Gastrocnemius medialis (tissue), 4 donors: Measurements from ENCODE around the gene TTC28. TPM values are rescaled to one million over a fixed set of nuclear protein-coding genes. Genes with fewer than 3 reads are reported as not detected.
A peak's percentile ranks its signal among the peaks of the same experiment; 100 is the strongest.
"Not testable (repeated sequence)": the region's sequence is repeated elsewhere in the genome, so short reads cannot be mapped to it uniquely, and the experiment has no call there.

Source experiments
- ATAC-seq, 2 donors: fragments of 150-250 bp; one replicate each; pipeline ENCODE4 v1.9.1; 2016
- DNase-seq, 2 donors: peaks; one replicate each; pipeline ENCODE4 v3.0.0-alpha.2; 2019
- H3K27ac ChIP-seq, 4 donors: fragments of 200-600 bp; sonication (generic); 1 replicate in 1 of 4; 2 replicates in 3 of 4; pipeline ENCODE4 v1.5.1; 2016 to 2018; ENCODE audit warnings: mild to moderate bottlenecking in 2 of 4, moderate library complexity in 1 of 4
- H3K27me3 ChIP-seq, 3 donors: fragments of 200-600 bp; sonication (generic) in 2 of 3; 1 replicate in 1 of 3; 2 replicates in 2 of 3; pipeline versions ENCODE4 v1.5.1 to v1.6.0; 2016 to 2019; ENCODE audit warnings: mild to moderate bottlenecking in 1 of 3, moderate library complexity in 1 of 3
- H3K36me3 ChIP-seq, 2 donors: fragments of 200-600 bp; sonication (generic) in 1 of 2; one replicate each; pipeline ENCODE4 v1.5.1; 2017 to 2018
- H3K4me1 ChIP-seq, 2 donors: fragments of 200-600 bp; sonication (generic) in 1 of 2; one replicate each; pipeline ENCODE4 v1.5.1; 2016 to 2017; ENCODE audit warnings: mild to moderate bottlenecking in 2 of 2
- H3K4me3 ChIP-seq, 4 donors: fragments of 200-600 bp; sonication (generic) in 3 of 4; 1 replicate in 1 of 4; 2 replicates in 3 of 4; pipeline ENCODE4 v1.5.1; 2016 to 2019; ENCODE audit warnings: mild to moderate bottlenecking in 2 of 4
- H3K9me3 ChIP-seq, 3 donors: fragments of 200-600 bp; sonication (generic) in 2 of 3; 1 replicate in 1 of 3; 2 replicates in 2 of 3; pipeline ENCODE4 v1.5.1; 2016 to 2019
- POLR2A ChIP-seq, 2 donors: fragments of 450-650 bp; IDR thresholded peaks; one replicate each; pipeline ENCODE4 v1.6.1; 2017; ENCODE audit warnings: antibody characterized with exemption in 2 of 2, mild to moderate bottlenecking in 2 of 2, moderate library complexity in 2 of 2
- in situ Hi-C, 4 donors: fragments of 200-750 bp; cut with MboI; loops; one replicate each; pipeline versions ENCODE4 v1.15.0 to v1.8.0; 2017; ENCODE audit warnings: low sequenced_read_pairs in 4 of 4
- intact Hi-C: fragments of 100-400 bp; cut with DNase I; formaldehyde crosslinking; loops from one replicate; pipeline ENCODE4 v1.15.1; 2023; ENCODE audit warnings: low total_unique reads
- total RNA-seq, 4 donors: library from RNA; depleted of rRNA; stranded (reverse); fragments of >200 nt; gene quantifications; one replicate each; pipeline versions ENCODE4 v1.1.0 to v1.2.3, GENCODE V29; 2016
- TF ChIP-seq, protein P1 (sequence below), 5 experiments: fragments of 450-650 bp in 3 of 5; fragments of 200-600 bp in 2 of 5; sonication (generic) in 2 of 5; IDR thresholded peaks in 4 of 5; conservative IDR thresholded peaks in 1 of 5; 1 replicate in 4 of 5; 2 replicates in 1 of 5; pipeline ENCODE4 v1.5.1; 2016 to 2019; ENCODE audit warnings: antibody characterized with exemption in 5 of 5, mild to moderate bottlenecking in 3 of 5, moderate library complexity in 3 of 5

TTC28 gene
- total RNA-seq, 4 donors from 2014 or later, result 6.3 to 18.1 (median 8.4) TPM

DNA sequence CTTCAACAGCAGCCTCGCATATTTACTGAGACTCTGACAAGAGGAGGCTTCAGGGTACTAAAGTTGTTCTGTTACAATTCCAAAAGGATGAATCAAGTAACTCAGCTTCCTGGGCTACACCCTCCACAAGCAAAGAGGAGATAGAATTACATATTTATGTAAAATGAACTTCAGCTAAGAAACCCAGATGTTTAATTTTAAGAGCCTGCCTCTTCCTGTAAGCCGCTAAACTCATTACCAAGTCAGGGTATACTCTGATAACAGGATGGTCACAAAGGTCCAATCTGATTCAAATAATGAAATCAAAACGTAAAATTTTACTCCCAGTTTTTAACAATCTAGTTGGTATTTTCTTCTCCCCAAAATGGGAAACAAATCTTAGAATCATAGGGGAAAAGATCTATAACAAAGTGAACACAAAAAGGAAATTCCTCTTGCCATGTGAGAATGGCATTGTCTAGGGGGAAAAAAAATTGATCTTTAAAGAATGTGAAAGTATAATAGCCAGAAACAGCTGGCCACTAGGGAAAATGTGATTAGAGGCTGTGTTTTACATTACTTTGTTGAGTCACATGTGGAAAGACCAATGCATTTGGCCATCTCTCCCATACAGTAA lies 31.0 kb upstream of the TTC28 start:
- H3K4me3 ChIP-seq, result no peak overlapping the region
- no peaks in the 10 kb centered on the region for H3K9me3 ChIP-seq
- DNase-seq (no peak), ATAC-seq (peak in 1 of 2 donors; percentile 50)
- no peaks in the 10 kb centered on the region for H3K36me3 ChIP-seq
- intact Hi-C loops, result no loop called here
- H3K27ac ChIP-seq, result peak overlapping the region in 3 of 4 donors; percentile 24 to 47 (median 37)
- H3K27me3 ChIP-seq, result no peaks in the 10 kb centered on the region
- TF ChIP-seq, protein P1, sequence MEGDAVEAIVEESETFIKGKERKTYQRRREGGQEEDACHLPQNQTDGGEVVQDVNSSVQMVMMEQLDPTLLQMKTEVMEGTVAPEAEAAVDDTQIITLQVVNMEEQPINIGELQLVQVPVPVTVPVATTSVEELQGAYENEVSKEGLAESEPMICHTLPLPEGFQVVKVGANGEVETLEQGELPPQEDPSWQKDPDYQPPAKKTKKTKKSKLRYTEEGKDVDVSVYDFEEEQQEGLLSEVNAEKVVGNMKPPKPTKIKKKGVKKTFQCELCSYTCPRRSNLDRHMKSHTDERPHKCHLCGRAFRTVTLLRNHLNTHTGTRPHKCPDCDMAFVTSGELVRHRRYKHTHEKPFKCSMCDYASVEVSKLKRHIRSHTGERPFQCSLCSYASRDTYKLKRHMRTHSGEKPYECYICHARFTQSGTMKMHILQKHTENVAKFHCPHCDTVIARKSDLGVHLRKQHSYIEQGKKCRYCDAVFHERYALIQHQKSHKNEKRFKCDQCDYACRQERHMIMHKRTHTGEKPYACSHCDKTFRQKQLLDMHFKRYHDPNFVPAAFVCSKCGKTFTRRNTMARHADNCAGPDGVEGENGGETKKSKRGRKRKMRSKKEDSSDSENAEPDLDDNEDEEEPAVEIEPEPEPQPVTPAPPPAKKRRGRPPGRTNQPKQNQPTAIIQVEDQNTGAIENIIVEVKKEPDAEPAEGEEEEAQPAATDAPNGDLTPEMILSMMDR (IDR thresholded peaks at IDR 0.05 in 4 of 5, conservative IDR thresholded peaks at IDR 0.05 in 1 of 5), result no peak
- no peak for TF ChIP-seq POLR2A (IDR thresholded peaks at IDR 0.05)
- in situ Hi-C loops, result no loop called here
- peaks cover 20 to 31% of the 10 kb centered on the region in 2 donors for H3K4me1 ChIP-seq

DNA sequence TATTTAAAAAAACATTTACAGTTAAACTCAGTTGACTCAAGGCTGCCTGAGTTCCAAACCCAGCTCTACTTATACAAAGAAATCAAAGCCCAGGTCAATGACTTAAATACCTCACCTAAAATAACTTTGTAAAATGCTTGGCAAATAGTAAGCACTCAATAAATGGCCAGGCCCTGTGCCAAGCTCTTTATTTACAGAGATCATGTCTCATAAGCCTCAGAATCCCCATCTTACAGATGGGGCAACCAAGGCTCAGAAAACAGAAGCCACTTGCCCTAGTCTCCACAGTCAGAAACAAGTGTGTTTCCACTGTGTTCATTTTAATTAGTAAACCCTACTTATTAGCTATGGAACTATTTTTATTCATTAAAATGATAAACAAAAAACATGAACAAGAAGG lies 30.5 kb upstream of the TTC28 start:
- H3K9me3 ChIP-seq, result no peaks in the 10 kb centered on the region
- H3K4me1 ChIP-seq, result peaks cover 20 to 31% of the 10 kb centered on the region in 2 donors
- no peaks in the 10 kb centered on the region for H3K27me3 ChIP-seq
- TF ChIP-seq, protein P1 (IDR thresholded peaks at IDR 0.05 in 4 of 5, conservative IDR thresholded peaks at IDR 0.05 in 1 of 5), result no peak
- no peak for TF ChIP-seq POLR2A (IDR thresholded peaks at IDR 0.05)
- peak overlapping the region in 3 of 4 donors; percentile 24 to 47 (median 37) for H3K27ac ChIP-seq
- intact Hi-C loops, result no loop called here
- ATAC-seq (no peak), DNase-seq (no peak)
- H3K36me3 ChIP-seq, result no peaks in the 10 kb centered on the region
- in situ Hi-C loops, result no loop called here
- no peak overlapping the region for H3K4me3 ChIP-seq

DNA sequence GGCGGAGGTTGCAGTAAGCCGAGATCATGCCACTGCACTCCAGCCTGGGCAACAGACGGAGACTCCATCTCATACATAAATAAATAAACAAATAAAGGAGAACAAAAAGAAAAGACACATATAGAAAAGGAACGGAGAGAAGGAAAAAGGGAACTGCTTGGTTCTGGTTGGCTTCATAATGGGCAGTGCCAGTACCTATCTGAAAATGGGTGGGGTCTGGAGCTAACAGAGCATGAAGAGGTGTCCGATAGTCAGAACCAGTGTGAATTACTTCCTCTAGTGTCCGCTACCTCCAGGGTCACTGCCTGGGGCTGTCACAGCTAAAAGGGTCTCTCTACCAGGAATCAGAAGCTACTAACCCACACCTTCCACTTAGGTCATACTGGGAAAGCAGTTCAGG lies 27.2 kb upstream of the TTC28 start:
- Histone ChIP-seq H3K36me3 (no peaks in the 10 kb centered on the region), H3K4me1 (peaks cover 17 to 21% of the 10 kb centered on the region in 2 donors), H3K27me3 (no peaks in the 10 kb centered on the region), H3K27ac (no peak overlapping the region), H3K9me3 (no peaks in the 10 kb centered on the region), H3K4me3 (no peak overlapping the region)
- intact Hi-C loops (no loop called here), in situ Hi-C loops (no loop called here)
- no peak for DNase-seq
- no peak for ATAC-seq
- TF ChIP-seq POLR2A (IDR thresholded peaks at IDR 0.05), result no peak
- TF ChIP-seq, protein P1 (IDR thresholded peaks at IDR 0.05 in 4 of 5, conservative IDR thresholded peaks at IDR 0.05 in 1 of 5), result no peak

DNA sequence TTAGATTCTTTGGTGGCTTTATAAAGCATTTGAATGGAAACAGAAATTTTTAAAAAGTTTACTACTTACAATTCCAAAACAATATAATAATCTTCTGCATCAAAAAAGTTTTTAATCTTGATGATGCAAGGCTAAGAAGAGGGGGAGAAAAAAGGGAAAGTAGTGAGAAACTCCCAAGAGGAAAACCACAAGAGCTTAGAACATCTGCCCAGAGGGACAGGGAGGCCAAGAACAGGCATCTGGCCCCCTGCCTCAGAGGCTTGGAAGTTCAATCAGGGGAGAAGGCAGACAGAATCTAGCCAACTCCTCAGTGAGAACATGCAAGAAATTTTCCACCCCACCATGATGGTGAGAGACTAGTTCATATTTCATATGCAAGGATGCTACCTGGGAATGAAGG lies 23.8 kb upstream of the TTC28 start:
- no peak overlapping the region for H3K27ac ChIP-seq
- DNase-seq, result no peak
- no peaks in the 10 kb centered on the region for H3K27me3 ChIP-seq
- no peak for TF ChIP-seq POLR2A (IDR thresholded peaks at IDR 0.05)
- TF ChIP-seq, protein P1 (IDR thresholded peaks at IDR 0.05 in 4 of 5, conservative IDR thresholded peaks at IDR 0.05 in 1 of 5), result no peak
- in situ Hi-C loops, result no loop called here
- no peak overlapping the region for H3K4me3 ChIP-seq
- intact Hi-C loops, result no loop called here
- H3K9me3 ChIP-seq, result no peaks in the 10 kb centered on the region
- no peaks in the 10 kb centered on the region for H3K36me3 ChIP-seq
- no peak for ATAC-seq
- H3K4me1 ChIP-seq, result no peaks in the 10 kb centered on the region

DNA sequence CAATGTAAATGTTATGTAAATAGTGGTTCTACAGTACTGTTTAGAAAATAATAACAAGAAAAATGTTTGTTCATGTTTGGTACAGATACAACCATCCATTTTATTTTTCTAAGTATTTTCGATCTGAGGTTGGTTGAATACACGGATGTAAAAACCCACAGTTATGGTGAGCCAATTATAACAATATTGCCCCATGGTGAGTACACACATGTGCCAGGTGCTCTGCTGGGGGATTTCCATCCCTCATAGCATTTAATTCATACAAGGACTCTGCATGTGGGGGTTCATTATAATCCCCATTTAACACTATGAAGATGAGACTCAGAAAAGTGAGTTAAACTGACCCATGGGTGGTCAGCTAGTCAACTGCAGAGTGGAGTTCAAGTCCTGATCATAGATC lies 23.3 kb upstream of the TTC28 start:
- H3K36me3 ChIP-seq, result no peaks in the 10 kb centered on the region
- TF ChIP-seq, protein P1 (IDR thresholded peaks at IDR 0.05 in 4 of 5, conservative IDR thresholded peaks at IDR 0.05 in 1 of 5), result no peak
- TF ChIP-seq POLR2A (IDR thresholded peaks at IDR 0.05), result no peak
- no peaks in the 10 kb centered on the region for H3K27me3 ChIP-seq
- intact Hi-C loops, result no loop called here
- no peak for DNase-seq
- H3K27ac ChIP-seq, result no peak overlapping the region
- H3K4me1 ChIP-seq, result no peaks in the 10 kb centered on the region
- no peaks in the 10 kb centered on the region for H3K9me3 ChIP-seq
- ATAC-seq, result no peak
- in situ Hi-C loops, result no loop called here
- H3K4me3 ChIP-seq, result no peak overlapping the region

DNA sequence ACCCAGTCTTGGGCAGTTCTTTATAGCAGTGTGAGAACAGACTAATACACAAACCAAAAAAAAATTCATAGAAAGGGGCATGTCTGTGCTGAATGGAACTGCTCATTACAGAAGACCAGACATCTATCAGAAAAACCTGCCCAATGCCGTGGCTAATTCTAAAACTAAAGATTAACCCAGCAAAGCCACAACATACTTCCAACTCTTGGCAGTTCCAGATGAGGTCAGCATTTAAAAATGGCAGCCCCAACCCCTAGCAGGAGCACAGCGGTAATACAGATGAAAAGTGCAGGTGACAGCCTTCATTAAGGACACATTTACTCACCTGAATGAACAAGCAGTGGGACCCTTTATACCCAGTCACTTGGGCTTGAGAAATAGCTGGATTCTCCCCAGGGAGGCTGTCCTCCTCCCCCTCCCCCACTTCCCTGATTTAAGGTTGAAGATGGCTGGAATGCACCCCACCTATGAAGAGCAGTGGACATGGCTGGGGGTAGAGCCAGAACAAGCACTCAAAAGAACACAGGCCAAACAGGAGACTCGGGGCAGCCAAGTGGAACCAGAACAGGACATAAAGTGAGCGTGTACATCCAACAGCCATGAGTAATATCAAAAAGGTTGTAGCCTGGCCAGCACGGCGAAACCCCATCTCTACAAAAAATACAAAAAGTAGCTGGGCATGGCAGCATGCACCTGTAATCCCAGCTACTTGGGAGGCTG lies 13.6 kb upstream of the TTC28 start:
- H3K36me3 ChIP-seq, H3K4me1 ChIP-seq, DNase-seq, H3K9me3 ChIP-seq, H3K4me3 ChIP-seq, ATAC-seq, H3K27ac ChIP-seq, H3K27me3 ChIP-seq, intact Hi-C loops, in situ Hi-C loops: not testable (repeated sequence)

DNA sequence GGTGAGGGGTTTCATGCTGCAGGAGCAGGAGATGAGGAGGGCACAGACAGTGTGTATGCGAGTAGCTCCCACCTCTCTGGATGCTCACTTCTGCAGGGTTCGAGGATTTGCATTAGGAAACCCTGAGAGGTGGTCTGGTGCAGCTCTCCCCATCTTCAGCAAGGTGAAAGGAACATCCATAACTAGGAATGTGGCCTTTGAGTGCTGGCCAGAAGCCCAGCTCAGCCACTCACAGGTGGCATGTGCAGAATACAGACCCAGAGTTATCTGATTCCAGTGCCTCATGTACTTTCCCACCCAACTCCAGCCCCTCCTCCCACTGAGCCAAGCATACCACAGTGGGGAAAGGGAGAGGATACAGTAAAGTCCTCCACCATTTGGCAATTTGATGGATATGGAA lies 10.2 kb upstream of the TTC28 start:
- H3K36me3 ChIP-seq, H3K4me1 ChIP-seq, H3K4me3 ChIP-seq, DNase-seq, H3K27ac ChIP-seq, H3K9me3 ChIP-seq, H3K27me3 ChIP-seq, ATAC-seq, intact Hi-C loops, in situ Hi-C loops: not testable (repeated sequence)
